Endothelial cell of umbilical vein (primary cell): ENCODE results near the gene WRNIP1. TPM values are rescaled to one million over a fixed set of nuclear protein-coding genes. Genes with fewer than 3 reads are reported as not detected.

Source experiments
- BruUV-seq: library from RNA; stranded (reverse); fragments of 400-500 nt; replicated peaks from 2 replicates; lab custom pipeline; 2021; lab: Mats Ljungman, UMichigan
- CTCF ChIA-PET: fragments of 300-600, 350-600 bp; sonication (Branson Sonifier 250); formaldehyde crosslinking; loops from one replicate; lab custom pipeline; 2021; ENCODE audit warnings: antibody characterized with exemption, inconsistent platforms; lab: Charles Lee
- POLR2A ChIA-PET: fragments of 300-600, 350-600 bp; sonication (Branson Sonifier 250); formaldehyde crosslinking; loops from one replicate; lab custom pipeline; 2021; ENCODE audit warnings: antibody characterized with exemption, inconsistent platforms; lab: Charles Lee
- DNase-seq: peaks from one replicate; pipeline ENCODE4 v3.0.0-alpha.2; 2011; ENCODE audit warnings: low read depth, low spot score
- FAIRE-seq: peaks from 2 replicates; lab custom pipeline; 2011; peaks lifted over from hg19 to GRCh38; lab: Jason Lieb, UNC
- H2AFZ ChIP-seq: 2 replicates; pipeline ENCODE4 v1.6.0; 2012; ENCODE audit warnings: low read depth, low read length, control low read depth, inconsistent platforms
- H3K27ac ChIP-seq: 2 replicates; pipeline ENCODE4 v1.5.1; 2011; ENCODE audit warnings: low read depth, mild to moderate bottlenecking, control low read depth, low read length, moderate library complexity; ENCODE audit not compliant: insufficient read depth
- H3K27me3 ChIP-seq, 2 experiments: 2 replicates each; pipeline versions ENCODE4 v1.6.0 to v1.6.1; 2011; ENCODE audit warnings: low read length in 2 of 2, mixed read lengths in 1 of 2; ENCODE audit not compliant: control insufficient read depth in 2 of 2, insufficient read depth in 2 of 2
- H3K36me3 ChIP-seq, 2 experiments: 2 replicates in 1 of 2; 3 replicates in 1 of 2; pipeline ENCODE4 v1.5.1; 2011; ENCODE audit warnings: low read length in 2 of 2, mild to moderate bottlenecking in 1 of 2, moderate library complexity in 1 of 2; ENCODE audit not compliant: control insufficient read depth in 2 of 2, insufficient read depth in 2 of 2; ENCODE audit errors: extremely low read depth in 1 of 2
- H3K4me1 ChIP-seq: 3 replicates; pipeline ENCODE4 v1.5.1; 2011; ENCODE audit warnings: mild to moderate bottlenecking, low read length; ENCODE audit not compliant: control insufficient read depth, insufficient read depth; ENCODE audit errors: extremely low read depth
- H3K4me2 ChIP-seq: 2 replicates; pipeline ENCODE4 v1.6.1; 2011; ENCODE audit warnings: low read length, control low read depth, mixed read lengths; ENCODE audit not compliant: insufficient read depth
- H3K4me3 ChIP-seq, 3 experiments: fragments of 200-600 bp in 1 of 3; sonication (generic), shearing (Covaris generic) in 1 of 3; replicated peaks in 1 of 3; 2 replicates each; pipeline ENCODE4 v1.5.1; 2011 to 2016; ENCODE audit warnings: control low read depth in 3 of 3, low read length in 3 of 3, mild to moderate bottlenecking in 2 of 3, inconsistent platforms in 1 of 3, low read depth in 1 of 3, moderate library complexity in 1 of 3; ENCODE audit not compliant: insufficient read depth in 1 of 3
- H3K79me2 ChIP-seq: 2 replicates; pipeline ENCODE4 v1.6.0; 2012; ENCODE audit warnings: low read length, inconsistent platforms; ENCODE audit not compliant: control insufficient read depth, insufficient read depth
- H3K9ac ChIP-seq: replicated peaks from 2 replicates; pipeline ENCODE3; 2011; ENCODE audit warnings: low read length, control low read depth; ENCODE audit not compliant: insufficient read depth; ENCODE audit errors: extremely low read depth
- H3K9me1 ChIP-seq: replicated peaks from 3 replicates; pipeline ENCODE4 v1.6.0; 2011; ENCODE audit warnings: mild to moderate bottlenecking, low read length; ENCODE audit not compliant: control insufficient read depth, insufficient read depth; ENCODE audit errors: extremely low read depth
- H3K9me3 ChIP-seq: replicated peaks from 2 replicates; pipeline ENCODE4 v1.5.1; 2012; ENCODE audit warnings: low read length, inconsistent platforms; ENCODE audit not compliant: control insufficient read depth, insufficient read depth
- H4K20me1 ChIP-seq: replicated peaks from 2 replicates; pipeline ENCODE3; 2011; ENCODE audit warnings: mild to moderate bottlenecking, low read length; ENCODE audit not compliant: control insufficient read depth, insufficient read depth; ENCODE audit errors: extremely low read depth
- CTCF ChIP-seq, 2 donors: IDR thresholded peaks; 1 replicate in 1 of 2; 2 replicates in 1 of 2; pipeline ENCODE4 v1.5.1; 2011; ENCODE audit warnings: low read length in 2 of 2, mild to moderate bottlenecking in 2 of 2, moderate library complexity in 2 of 2, control low read depth in 1 of 2, inconsistent platforms in 1 of 2, low read depth in 1 of 2; ENCODE audit not compliant: insufficient read depth in 1 of 2; ENCODE audit errors: extremely low read depth in 1 of 2
- EZH2 ChIP-seq: IDR thresholded peaks from 2 replicates; pipeline ENCODE4 v1.6.1; 2012; ENCODE audit warnings: borderline replicate concordance, low read depth, mild to moderate bottlenecking, moderate library complexity, low read length, inconsistent platforms; ENCODE audit not compliant: severe bottlenecking
- FOS ChIP-seq: IDR thresholded peaks from 2 replicates; pipeline ENCODE4 v1.6.1; 2011; ENCODE audit warnings: mild to moderate bottlenecking, low read length, moderate library complexity, borderline replicate concordance; ENCODE audit not compliant: insufficient read depth
- GATA2 ChIP-seq: IDR thresholded peaks from 2 replicates; pipeline ENCODE4 v1.7.0; 2011; ENCODE audit warnings: low read depth, mild to moderate bottlenecking, moderate library complexity, mixed read lengths, low read length; ENCODE audit not compliant: insufficient read length, insufficient read depth
- JUN ChIP-seq: IDR thresholded peaks from 2 replicates; pipeline ENCODE4 v1.6.1; 2011; ENCODE audit warnings: borderline replicate concordance, low read depth; ENCODE audit not compliant: insufficient read length, insufficient read depth
- MAX ChIP-seq: IDR thresholded peaks from 2 replicates; pipeline ENCODE4 v1.6.1; 2011; ENCODE audit not compliant: insufficient read depth, insufficient read length
- MYC ChIP-seq: IDR thresholded peaks from one replicate; pipeline ENCODE4 v1.6.1; 2011; ENCODE audit warnings: mild to moderate bottlenecking, low read depth, low read length
- POLR2A ChIP-seq: IDR thresholded peaks from 2 replicates; pipeline ENCODE4 v1.6.1; 2012; ENCODE audit warnings: low read depth, mild to moderate bottlenecking, control low read depth, low read length
- POLR2AphosphoS5 ChIP-seq: IDR thresholded peaks from 2 replicates; pipeline ENCODE4 v1.6.1; 2012; ENCODE audit warnings: low read depth, mild to moderate bottlenecking, control low read depth, low read length, moderate library complexity; ENCODE audit not compliant: insufficient read depth
- dilution Hi-C: fragments of 300-500 bp; cut with MboI; formaldehyde crosslinking; loops from one replicate; pipeline ENCODE4 v1.15.0; 2019; ENCODE audit warnings: low sequenced_read_pairs; ENCODE audit not compliant: extremely low pct_ligation_motif_present
- intact Hi-C: fragments of 100-400 bp; cut with micrococcal nuclease; formaldehyde crosslinking; loops from one replicate; pipeline ENCODE4 v1.10.0; 2022
- polyA plus RNA-seq, 4 experiments: library from polyadenylated mRNA; depleted of rRNA in 3 of 4; stranded (reverse) in 3 of 4; unstranded in 1 of 4; fragments of >200 nt; gene quantifications; 2 replicates each; pipeline versions ENCODE4 v1.2.1 to v1.2.3, GENCODE V29; 2011 to 2012; ENCODE audit warnings: missing spikeins in 1 of 4
- total RNA-seq: library from RNA; stranded (reverse); gene quantifications from 2 replicates; pipeline ENCODE4 v1.2.3, GENCODE V29; 2021

Gene WRNIP1
- total and polyA plus RNA-seq, 2 donors (not counting 3 experiments of a cell fraction or from before 2014, with no cell fraction given) = 50.1 to 68.9 TPM

- no peak overlapping the region for H3K27ac ChIP-seq
- no peak overlapping the region for H3K9ac ChIP-seq
- no peak for FAIRE-seq
- H3K4me3 ChIP-seq = no peak overlapping the region
- no peaks in the 10 kb centered on the region for H3K4me1 ChIP-seq
- H3K36me3 ChIP-seq = no peaks in the 10 kb centered on the region
- no peaks in the 10 kb centered on the region for H4K20me1 ChIP-seq
- dilution Hi-C loops = no loop called here
- H3K4me2 ChIP-seq = no peak overlapping the region
- H3K27me3 ChIP-seq = no peaks in the 10 kb centered on the region
- H3K79me2 ChIP-seq = no peaks in the 10 kb centered on the region
- no peaks in the 10 kb centered on the region for H3K9me1 ChIP-seq
- ChIA-PET CTCF (interaction anchor here (3.1 kb wide), 1 partner anchor 9 kb away, joined by 28 read pairs; the partner anchor contains the start of gene MYLK4), POLR2A (no interaction called here)
- H3K9me3 ChIP-seq = no peaks in the 10 kb centered on the region
- intact Hi-C loops = no loop called here
- BruUV-seq = no TSS peak
- no peak for TF ChIP-seq MYC
- no peak overlapping the region for H2AFZ ChIP-seq
- DNase-seq = no peak
Observed at GRCh38 chr6:2741756-2742155, 23.4 kb upstream of the WRNIP1 start.

- Histone ChIP-seq H3K9me1 (no peaks in the 10 kb centered on the region), H3K9me3 (no peaks in the 10 kb centered on the region), H3K4me2 (no peak overlapping the region), H3K27ac (no peak overlapping the region), H3K4me3 (no peak overlapping the region), H3K79me2 (no peaks in the 10 kb centered on the region), H3K27me3 (no peaks in the 10 kb centered on the region), H2AFZ (no peak overlapping the region), H3K36me3 (no peaks in the 10 kb centered on the region), H3K4me1 (no peaks in the 10 kb centered on the region), H4K20me1 (no peaks in the 10 kb centered on the region), H3K9ac (no peak overlapping the region)
- BruUV-seq = no TSS peak
- CTCF ChIA-PET = interaction anchor here (1.2 to 1.6 kb wide), 3 partner anchors 10 to 1148 kb away, joined by 3 to 11 read pairs (median 3); no protein-coding TSS in a partner anchor
- dilution Hi-C loops (no loop called here), intact Hi-C loops (no loop called here)
- FAIRE-seq (no peak), DNase-seq (no peak)
- POLR2A ChIA-PET = no interaction called here
- TF ChIP-seq EZH2 (no peak), FOS (no peak), MAX (no peak), POLR2AphosphoS5 (no peak), GATA2 (no peak), POLR2A (no peak), MYC (no peak), CTCF (IDR thresholded peaks at IDR 0.05; ENCODE audit: extremely low read depth in 1 of 2, insufficient read depth in 1 of 2, low read depth in 1 of 2, low read length in 2 of 2) (no peak), JUN (no peak)
Observed at GRCh38 chr6:2743280-2744208, 21.6 kb upstream of the WRNIP1 start.
